Measurements from ENCODE around the gene EFCAB6.
A peak's percentile ranks its signal among the peaks of the same experiment; 100 is the strongest.

EFCAB6 gene

GRCh38 chr22:43812149-43812842 is at the start of gene EFCAB6:
Gene EFCAB6 (minus strand): TSS chr22:43812305. CDS start chr22:43782318, 29,987 bp downstream.
- DNase-seq = peak; percentile 93

GRCh38 chr22:43861529-43861928 is 49.4 kb upstream of the EFCAB6 start:
- no peak for DNase-seq

- no peak for DNase-seq
These were observed 48.7 kb upstream of the EFCAB6 start for GRCh38 chr22:43860831-43861230.

GRCh38 chr22:43860126-43860525 is 48.0 kb upstream of the EFCAB6 start:
- no peak for DNase-seq

GRCh38 chr22:43859621-43860020 is 47.5 kb upstream of the EFCAB6 start:
- no peak for DNase-seq

- DNase-seq = no peak
These were observed 47.1 kb upstream of the EFCAB6 start for GRCh38 chr22:43859176-43859575.

GRCh38 chr22:43858156-43858895 is 46.2 kb upstream of the EFCAB6 start:
- DNase-seq = no peak

GRCh38 chr22:43857367-43857766 is 45.3 kb upstream of the EFCAB6 start:
- no peak for DNase-seq

GRCh38 chr22:43855431-43855830 is 43.3 kb upstream of the EFCAB6 start:
- DNase-seq = no peak

GRCh38 chr22:43854786-43855271 is 42.7 kb upstream of the EFCAB6 start:
- DNase-seq = no peak

- no peak for DNase-seq
These were observed 42.1 kb upstream of the EFCAB6 start for GRCh38 chr22:43854121-43854785.

GRCh38 chr22:43853328-43853931 is 41.3 kb upstream of the EFCAB6 start:
- DNase-seq = no peak

GRCh38 chr22:43852573-43853327 is 40.6 kb upstream of the EFCAB6 start:
- DNase-seq = no peak

GRCh38 chr22:43851979-43852307 is 39.8 kb upstream of the EFCAB6 start:
- no peak for DNase-seq

GRCh38 chr22:43851058-43851978 is 39.2 kb upstream of the EFCAB6 start:
- DNase-seq = no peak

- no peak for DNase-seq
These were observed 38.4 kb upstream of the EFCAB6 start for GRCh38 chr22:43850529-43850928.

GRCh38 chr22:43849731-43850130 is 37.6 kb upstream of the EFCAB6 start:
- no peak for DNase-seq

- no peak for DNase-seq
These were observed 36.5 kb upstream of the EFCAB6 start for GRCh38 chr22:43848366-43849171.

GRCh38 chr22:43847376-43848289 is 35.5 kb upstream of the EFCAB6 start:
- DNase-seq = no peak

GRCh38 chr22:43846966-43847365 is 34.9 kb upstream of the EFCAB6 start:
- no peak for DNase-seq

All from stimulated activated CD4-positive, alpha-beta T cell treated with anti-CD3 and anti-CD28 coated beads, Interleukin-4, amount 100 ng/mL, for 24 hours (primary cell).